Activated T-helper 2 cell treated with anti-CD3 and anti-CD28 coated beads, Interferon-gamma antibody, Interleukin-2, Interleukin-4, amounts not matched to agents 10 μg/mL and 5 μg/mL and 100 μg/mL, durations not matched to agents 14 hours and 24 hours and 36 hours (primary cell): ENCODE measurements around the gene RETREG2. TPM values are rescaled to one million over a fixed set of nuclear protein-coding genes. Genes with fewer than 3 reads are reported as not detected.
A peak's percentile ranks its signal among the peaks of the same experiment; 100 is the strongest.

Experiments used
- DNase-seq: peaks from one replicate; pipeline ENCODE4 v3.0.0; 2021; ENCODE audit warnings: low spot score
- H3K27ac Mint-ChIP-seq: one replicate; pipeline ENCODE4 v1.8.0; 2021; ENCODE audit warnings: mixed read lengths
- H3K27me3 Mint-ChIP-seq: one replicate; pipeline ENCODE4 v1.8.0; 2021; ENCODE audit warnings: low read depth, mixed read lengths
- H3K36me3 Mint-ChIP-seq: one replicate; pipeline ENCODE4 v1.8.0; 2021; ENCODE audit warnings: low read depth, mixed read lengths
- H3K4me1 Mint-ChIP-seq: one replicate; pipeline ENCODE4 v1.8.0; 2021; ENCODE audit warnings: low read depth, mixed read lengths
- H3K4me3 Mint-ChIP-seq: one replicate; pipeline ENCODE4 v1.8.0; 2021; ENCODE audit warnings: low read depth, mild to moderate bottlenecking, moderate library complexity, mixed read lengths
- H3K9me3 Mint-ChIP-seq: one replicate; pipeline ENCODE4 v1.8.0; 2021; ENCODE audit warnings: mixed read lengths
- intact Hi-C: fragments of 100-400 bp; cut with micrococcal nuclease; formaldehyde crosslinking; loops from one replicate; pipeline ENCODE4 v1.15.1; 2023
- total RNA-seq: library from RNA; stranded (reverse); gene quantifications from 2 replicates; pipeline ENCODE4 v1.2.3, GENCODE V29; 2022

The RETREG2 gene
- total RNA-seq, 1 donor from 2014 or later = 52.5 TPM

DNA sequence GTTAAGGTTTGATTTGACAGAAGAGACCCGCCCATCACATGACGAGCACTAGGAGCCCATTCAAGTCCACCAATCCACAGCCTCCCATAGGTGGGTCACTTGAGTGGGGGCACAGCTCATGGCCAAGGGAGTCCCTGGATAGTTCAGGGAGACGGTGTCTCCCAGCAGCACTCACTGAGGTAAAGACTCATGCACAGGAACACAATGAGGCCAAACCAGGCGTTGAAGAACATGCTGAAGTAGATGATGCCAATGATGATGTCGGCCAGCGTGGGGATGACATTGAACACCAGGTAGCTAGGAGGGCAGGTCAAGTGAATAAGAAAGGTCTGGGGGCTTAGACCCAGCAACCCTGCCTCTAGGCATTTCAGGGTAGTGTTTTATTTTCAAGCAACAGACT lies 36.7 kb downstream of the RETREG2 start:
- DNase-seq = no peak
- H3K27ac Mint-ChIP-seq = no peak overlapping the region
- no peaks in the 10 kb centered on the region for H3K27me3 Mint-ChIP-seq
- peaks cover 33% of the 10 kb centered on the region for H3K4me1 Mint-ChIP-seq
- H3K9me3 Mint-ChIP-seq = no peaks in the 10 kb centered on the region
- peaks cover 67% of the 10 kb centered on the region for H3K36me3 Mint-ChIP-seq
- no peak overlapping the region for H3K4me3 Mint-ChIP-seq
- intact Hi-C loops = no loop called here

DNA sequence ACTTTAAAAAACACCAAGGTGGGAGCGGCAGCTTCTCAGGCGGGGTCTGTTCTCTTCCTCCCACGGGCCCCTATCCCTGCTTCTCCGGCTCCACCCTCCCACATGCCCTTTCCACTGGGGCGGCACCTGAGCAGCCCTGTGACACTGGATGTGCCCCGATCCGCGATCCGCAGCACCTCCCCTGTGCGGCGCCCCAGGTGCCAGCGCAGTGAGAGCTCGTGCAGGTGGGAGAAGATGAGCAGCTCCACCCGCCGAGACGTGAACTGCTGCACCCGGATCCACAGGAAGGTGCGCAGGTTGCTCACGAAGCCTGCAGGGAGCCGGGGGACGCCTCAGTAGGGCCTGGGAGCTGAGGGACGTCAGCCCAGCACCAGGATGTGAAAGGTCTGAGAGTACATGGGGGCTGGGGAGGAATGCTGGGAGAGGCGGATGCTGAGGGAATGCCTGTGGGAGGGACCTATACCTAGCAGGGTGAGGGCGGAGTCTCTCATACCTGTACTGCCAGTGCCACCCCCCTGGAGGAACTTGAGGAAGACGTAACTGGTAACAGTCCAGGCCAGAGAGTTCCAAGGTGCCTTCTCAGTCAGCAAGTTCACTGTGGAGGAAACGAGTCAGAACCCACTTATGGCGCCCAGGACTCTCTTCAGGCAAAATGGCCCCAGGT lies 37.9 kb downstream of the RETREG2 start:
- Mint-ChIP-seq H3K4me1 (peaks cover 26% of the 10 kb centered on the region), H3K4me3 (no peak overlapping the region), H3K36me3 (peaks cover 65% of the 10 kb centered on the region), H3K9me3 (no peaks in the 10 kb centered on the region), H3K27ac (no peak overlapping the region), H3K27me3 (no peaks in the 10 kb centered on the region)
- no peak for DNase-seq
- intact Hi-C loops = no loop called here

GRCh38 chr2:219216535-219216915 lies 38.5 kb downstream of the RETREG2 start:
- no peak overlapping the region for H3K27ac Mint-ChIP-seq
- peak overlapping the region; percentile 37 for H3K4me3 Mint-ChIP-seq
- peaks cover 22% of the 10 kb centered on the region for H3K4me1 Mint-ChIP-seq
- no peaks in the 10 kb centered on the region for H3K9me3 Mint-ChIP-seq
- DNase-seq = no peak
- intact Hi-C loops = no loop called here
- H3K36me3 Mint-ChIP-seq = peaks cover 64% of the 10 kb centered on the region
- H3K27me3 Mint-ChIP-seq = no peaks in the 10 kb centered on the region

DNA sequence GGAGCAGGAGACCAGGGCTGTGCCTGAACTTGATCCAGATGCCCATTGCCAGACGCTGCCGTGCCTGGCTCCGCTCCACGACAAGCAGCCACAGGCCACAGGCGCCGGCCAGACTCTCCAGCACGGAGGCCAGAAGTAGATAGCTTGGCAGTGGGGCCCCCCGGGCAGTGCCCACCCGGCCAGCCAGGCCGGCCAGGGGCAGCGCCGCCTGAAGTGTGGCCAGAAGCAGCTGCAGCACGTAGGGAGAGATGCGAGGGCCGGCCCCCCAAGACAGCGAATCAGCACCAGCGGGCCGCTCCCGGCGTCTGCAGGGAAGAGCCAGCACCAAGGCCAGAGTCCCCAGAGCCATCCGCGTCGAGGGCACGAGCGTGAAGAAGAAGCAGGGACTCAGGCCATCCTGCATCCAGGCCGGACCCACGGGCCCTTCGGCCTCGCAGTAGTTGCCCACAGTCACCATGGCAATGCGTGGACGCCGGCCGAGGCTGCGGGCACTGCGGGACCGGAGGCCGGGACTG lies 40.2 kb downstream of the RETREG2 start:
- Mint-ChIP-seq H3K27me3 (no peaks in the 10 kb centered on the region), H3K4me1 (peaks cover 22% of the 10 kb centered on the region), H3K4me3 (peak overlapping the region; percentile 82), H3K27ac (peak overlapping the region; percentile 39), H3K9me3 (no peaks in the 10 kb centered on the region), H3K36me3 (peaks cover 66% of the 10 kb centered on the region)
- no peak for DNase-seq
- intact Hi-C loops = loop anchor here (2.0 kb wide), 3 partner anchors 41 to 61 kb away; partner anchors contain the start of genes CNPPD1, DNAJB2 and NHEJ1

- DNase-seq = peak; percentile 81
- intact Hi-C loops = loop anchor here (1.0 to 2.0 kb wide), 4 partner anchors 10 to 60 kb away; partner anchors contain the start of genes ANKZF1, ATG9A, CNPPD1 and DNAJB2
- Mint-ChIP-seq H3K27ac (peak within 1 kb of the TSS; percentile 55), H3K4me1 (peaks cover 22% of the 10 kb centered on the region), H3K4me3 (peak within 1 kb of the TSS; percentile 82), H3K36me3 (peaks cover 67% of the 10 kb centered on the region), H3K9me3 (no peaks in the 10 kb centered on the region), H3K27me3 (no peaks in the 10 kb centered on the region)
These were observed 40.9 kb downstream of the RETREG2 start, which contains the start of gene ABCB6 for GRCh38 chr2:219218732-219219701. ABCB6 (minus strand) TSS chr2:219218958; CDS start chr2:219218673, 285 bp downstream.

DNA sequence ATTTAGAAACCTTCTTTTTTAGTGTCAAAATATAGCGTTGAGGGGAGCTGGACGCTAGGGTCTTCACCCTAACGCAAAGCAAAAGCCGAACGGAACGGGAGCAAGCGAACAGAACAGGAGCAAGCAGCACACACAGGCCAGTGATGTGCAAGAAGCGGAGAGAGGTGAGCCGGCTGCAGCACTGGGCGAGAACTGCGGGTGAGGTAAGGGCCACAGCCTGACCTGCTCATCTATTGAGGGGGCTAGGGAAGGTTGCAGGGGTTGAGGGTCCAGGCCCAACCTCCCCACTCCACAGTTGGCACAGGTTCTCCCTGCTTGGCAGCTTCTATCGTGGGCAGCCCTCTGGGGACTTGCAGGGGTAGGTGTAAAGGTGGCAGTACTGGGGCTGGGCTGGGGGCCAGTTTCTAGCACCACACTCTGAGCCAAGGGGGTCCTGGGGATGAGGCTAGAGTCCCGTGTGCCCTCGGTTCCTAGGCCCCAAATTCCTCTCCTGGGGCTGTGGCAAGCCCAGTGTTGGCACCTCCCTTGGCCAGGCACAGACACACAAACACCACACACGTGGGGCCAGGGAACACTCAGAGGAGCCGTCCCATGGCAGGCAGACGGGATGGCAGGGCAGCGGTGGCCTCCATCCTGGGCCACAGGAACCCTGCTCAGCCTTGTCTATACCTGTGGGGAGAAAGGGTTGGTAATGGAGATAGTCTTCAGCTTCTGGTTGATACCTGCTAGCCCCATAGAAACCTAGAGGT lies 41.9 kb downstream of the RETREG2 start:
- Mint-ChIP-seq H3K36me3 (peaks cover 68% of the 10 kb centered on the region), H3K4me1 (peaks cover 22% of the 10 kb centered on the region), H3K4me3 (no peak overlapping the region), H3K9me3 (no peaks in the 10 kb centered on the region), H3K27ac (no peak overlapping the region), H3K27me3 (no peaks in the 10 kb centered on the region)
- intact Hi-C loops = loop anchor here (1.0 to 2.0 kb wide), 4 partner anchors 9 to 59 kb away; partner anchors contain the start of genes ANKZF1, ATG9A, CNPPD1 and DNAJB2
- no peak for DNase-seq

GRCh38 chr2:219220652-219221402 lies 42.8 kb downstream of the RETREG2 start:
- H3K36me3 Mint-ChIP-seq = peaks cover 68% of the 10 kb centered on the region
- no peak overlapping the region for H3K4me3 Mint-ChIP-seq
- no peaks in the 10 kb centered on the region for H3K27me3 Mint-ChIP-seq
- H3K9me3 Mint-ChIP-seq = no peaks in the 10 kb centered on the region
- no peak overlapping the region for H3K27ac Mint-ChIP-seq
- DNase-seq = no peak
- intact Hi-C loops = no loop called here
- peaks cover 22% of the 10 kb centered on the region for H3K4me1 Mint-ChIP-seq

- no peak overlapping the region for H3K4me3 Mint-ChIP-seq
- H3K27ac Mint-ChIP-seq = no peak overlapping the region
- H3K27me3 Mint-ChIP-seq = no peaks in the 10 kb centered on the region
- H3K36me3 Mint-ChIP-seq = peaks cover 65% of the 10 kb centered on the region
- no peak for DNase-seq
- intact Hi-C loops = no loop called here
- H3K9me3 Mint-ChIP-seq = no peaks in the 10 kb centered on the region
- peaks cover 17% of the 10 kb centered on the region for H3K4me1 Mint-ChIP-seq
These were observed 44.0 kb downstream of the RETREG2 start for GRCh38 chr2:219221957-219222518.

DNA sequence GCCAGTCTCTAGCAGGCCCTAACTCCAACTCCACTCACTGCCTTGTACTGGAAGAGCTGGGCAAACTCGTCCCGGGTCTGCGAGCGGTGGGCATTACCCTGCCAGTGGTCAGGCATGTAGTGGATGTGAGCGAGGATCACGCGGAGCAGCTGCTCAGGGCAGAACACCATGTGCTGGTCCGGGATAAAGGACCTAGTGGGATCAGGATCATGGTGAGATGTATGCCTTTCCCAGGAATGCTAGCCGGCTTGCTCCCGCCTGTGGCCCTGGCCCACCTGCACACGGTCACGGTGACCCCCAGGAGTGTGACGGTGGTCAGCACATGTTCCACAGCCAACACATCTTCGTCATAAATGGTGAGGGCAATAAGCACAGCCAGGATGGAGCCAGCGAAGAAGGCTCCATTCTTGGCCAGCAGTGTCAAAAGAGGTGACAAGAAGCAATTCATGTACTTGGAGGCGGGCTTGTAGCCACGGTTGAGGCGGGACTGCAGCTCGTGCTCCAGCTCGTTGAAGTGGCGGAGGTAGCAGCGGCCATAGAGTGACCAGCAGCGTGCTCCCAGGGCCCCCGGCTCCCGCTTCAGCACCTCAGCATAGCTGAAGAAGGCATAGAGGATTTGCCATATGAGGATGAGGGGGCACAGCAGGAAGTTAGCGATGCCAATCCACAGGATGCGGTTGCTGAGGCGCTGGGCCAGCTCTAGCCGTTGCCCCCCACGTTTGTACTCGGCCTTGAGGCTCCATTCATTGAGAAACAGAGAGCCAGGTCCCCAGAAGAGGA lies 45.9 kb downstream of the RETREG2 start:
- no peaks in the 10 kb centered on the region for H3K27me3 Mint-ChIP-seq

GRCh38 chr2:219225350-219225749 lies 47.3 kb downstream of the RETREG2 start:
- no peak for DNase-seq
- Mint-ChIP-seq H3K36me3 (peaks cover 63% of the 10 kb centered on the region), H3K9me3 (no peaks in the 10 kb centered on the region), H3K4me3 (no peak overlapping the region), H3K27me3 (no peaks in the 10 kb centered on the region), H3K27ac (no peak overlapping the region), H3K4me1 (peaks cover 16% of the 10 kb centered on the region)
- intact Hi-C loops = no loop called here

More for the DNA sequence above, 45.9 kb downstream of the RETREG2 start:
- H3K4me1 Mint-ChIP-seq = peaks cover 18% of the 10 kb centered on the region
- no peak for DNase-seq
- H3K27ac Mint-ChIP-seq = no peak overlapping the region
- H3K9me3 Mint-ChIP-seq = no peaks in the 10 kb centered on the region
- H3K4me3 Mint-ChIP-seq = no peak overlapping the region
- intact Hi-C loops = no loop called here
- peaks cover 68% of the 10 kb centered on the region for H3K36me3 Mint-ChIP-seq
